Activated CD4-positive, alpha-beta T cell treated with anti-CD3 and anti-CD28 coated beads, Interleukin-2, amount 10 ng/mL, durations not matched to agents 7 days and 5 days (primary cell): Measurements from ENCODE around the gene B2M. TPM values are rescaled to one million over a fixed set of nuclear protein-coding genes. Genes with fewer than 3 reads are reported as not detected.
"Not testable (repeated sequence)": the region's sequence is repeated elsewhere in the genome, so short reads cannot be mapped to it uniquely, and the experiment has no call there.

Experiments
- CTCF ChIA-PET: fragments of 350-600 bp; sonication (Branson Sonifier 250); formaldehyde crosslinking; loops from one replicate; lab custom pipeline; 2021; ENCODE audit warnings: antibody characterized with exemption; lab: Charles Lee
- POLR2A ChIA-PET: fragments of 350-600 bp; sonication (Branson Sonifier 250); formaldehyde crosslinking; loops from one replicate; lab custom pipeline; 2021; ENCODE audit warnings: antibody characterized with exemption; lab: Charles Lee
- DNase-seq: peaks from one replicate; pipeline ENCODE4 v3.0.0-alpha.2; 2020
- H3K27ac Mint-ChIP-seq: one replicate; pipeline ENCODE4 v1.8.0; 2021; ENCODE audit warnings: mild to moderate bottlenecking, moderate library complexity, mixed read lengths
- H3K27me3 Mint-ChIP-seq: one replicate; pipeline ENCODE4 v1.8.0; 2021; ENCODE audit warnings: mixed read lengths
- H3K36me3 Mint-ChIP-seq: one replicate; pipeline ENCODE4 v1.8.0; 2021; ENCODE audit warnings: low read depth, mixed read lengths
- H3K4me1 Mint-ChIP-seq: one replicate; pipeline ENCODE4 v1.8.0; 2021; ENCODE audit warnings: mixed read lengths
- H3K4me3 Mint-ChIP-seq: one replicate; pipeline ENCODE4 v1.8.0; 2021; ENCODE audit warnings: mild to moderate bottlenecking, moderate library complexity, mixed read lengths
- H3K9me3 Mint-ChIP-seq: one replicate; pipeline ENCODE4 v1.8.0; 2021; ENCODE audit warnings: mixed read lengths
- total RNA-seq, 2 experiments: library from RNA; stranded (reverse); gene quantifications; one replicate each; pipeline ENCODE4 v1.2.3, GENCODE V29; 2021

The B2M gene
- total RNA-seq, 2 experiments from 2014 or later, result 9,253 to 11,726 TPM

- no peak for DNase-seq
- peaks cover 78% of the 10 kb centered on the region for H3K36me3 Mint-ChIP-seq
- POLR2A ChIA-PET, result interaction anchor here (0.7 to 11.7 kb wide), 3 partner anchors 12 to 52 kb away, joined by 4 to 283 read pairs (median 182); partner anchors contain the start of gene SPG11
- H3K27ac Mint-ChIP-seq, result peak overlapping the region; percentile 99
- CTCF ChIA-PET, result interaction anchor here (0.6 to 18.8 kb wide), 6 partner anchors 11 to 81 kb away, joined by 3 to 287 read pairs (median 6); partner anchors contain the start of gene SPG11
- peaks cover 71% of the 10 kb centered on the region for H3K4me1 Mint-ChIP-seq
- no peaks in the 10 kb centered on the region for H3K27me3 Mint-ChIP-seq
- H3K9me3 Mint-ChIP-seq, result no peaks in the 10 kb centered on the region
- H3K4me3 Mint-ChIP-seq, result peak overlapping the region; percentile 96
These were observed 5.8 kb downstream of the B2M start for GRCh38 chr15:44716983-44717602.

GRCh38 chr15:44718180-44718926 is 7.0 kb downstream of the B2M start:
- H3K36me3 Mint-ChIP-seq, result peaks cover 67% of the 10 kb centered on the region
- DNase-seq, result no peak
- H3K4me1 Mint-ChIP-seq, result peaks cover 78% of the 10 kb centered on the region
- no peaks in the 10 kb centered on the region for H3K9me3 Mint-ChIP-seq
- H3K27me3 Mint-ChIP-seq, result no peaks in the 10 kb centered on the region
- peak overlapping the region; percentile 96 for H3K4me3 Mint-ChIP-seq
- ChIA-PET CTCF (interaction anchor here (0.8 to 18.8 kb wide), 4 partner anchors 10 to 77 kb away, joined by 3 to 287 read pairs (median 47); partner anchors contain the start of gene SPG11), POLR2A (interaction anchor here (0.7 to 11.7 kb wide), 6 partner anchors 11 to 53 kb away, joined by 4 to 283 read pairs (median 12); partner anchors contain the start of genes SPG11 and TRIM69)
- peak overlapping the region; percentile 85 for H3K27ac Mint-ChIP-seq

GRCh38 chr15:44718927-44719292 is 7.6 kb downstream of the B2M start:
- Mint-ChIP-seq H3K27me3 (no peaks in the 10 kb centered on the region), H3K27ac (peak overlapping the region; percentile 92), H3K9me3 (no peaks in the 10 kb centered on the region), H3K36me3 (peaks cover 62% of the 10 kb centered on the region), H3K4me3 (peak overlapping the region; percentile 96), H3K4me1 (peaks cover 83% of the 10 kb centered on the region)
- CTCF ChIA-PET, result interaction anchor here (0.8 to 18.8 kb wide), 5 partner anchors 9 to 77 kb away, joined by 3 to 287 read pairs (median 6); partner anchors contain the start of genes SPG11 and TRIM69
- POLR2A ChIA-PET, result interaction anchor here (0.7 to 11.7 kb wide), 9 partner anchors 8 to 54 kb away, joined by 4 to 283 read pairs (median 7); partner anchors contain the start of genes B2M, PATL2, SPG11 and TRIM69
- no peak for DNase-seq

GRCh38 chr15:44719293-44719999 is 8.1 kb downstream of the B2M start:
- H3K27me3 Mint-ChIP-seq, result no peaks in the 10 kb centered on the region
- CTCF ChIA-PET, result interaction anchor here (0.8 to 18.8 kb wide), 6 partner anchors 9 to 135 kb away, joined by 3 to 287 read pairs (median 6); partner anchors contain the start of genes SPG11 and TRIM69
- POLR2A ChIA-PET, result interaction anchor here (0.9 to 11.7 kb wide), 8 partner anchors 9 to 54 kb away, joined by 4 to 283 read pairs (median 8); partner anchors contain the start of genes B2M, PATL2, SPG11 and TRIM69
- no peaks in the 10 kb centered on the region for H3K9me3 Mint-ChIP-seq
- H3K4me1 Mint-ChIP-seq, result peaks cover 88% of the 10 kb centered on the region
- H3K27ac Mint-ChIP-seq, result peak overlapping the region; percentile 92
- DNase-seq, result peak; percentile 73
- peak overlapping the region; percentile 55 for H3K4me3 Mint-ChIP-seq
- peaks cover 57% of the 10 kb centered on the region for H3K36me3 Mint-ChIP-seq

GRCh38 chr15:44720000-44720435 is 8.7 kb downstream of the B2M start:
- Mint-ChIP-seq H3K36me3 (peaks cover 53% of the 10 kb centered on the region), H3K27ac (peak overlapping the region; percentile 92), H3K4me1 (peaks cover 91% of the 10 kb centered on the region), H3K4me3 (peak overlapping the region; percentile 20)
- DNase-seq, H3K9me3 Mint-ChIP-seq, H3K27me3 Mint-ChIP-seq: not testable (repeated sequence)
- CTCF ChIA-PET, result interaction anchor here (1.2 to 18.8 kb wide), 5 partner anchors 8 to 136 kb away, joined by 3 to 287 read pairs (median 6); partner anchors contain the start of genes SPG11 and TRIM69
- POLR2A ChIA-PET, result interaction anchor here (0.9 to 11.7 kb wide), 8 partner anchors 9 to 55 kb away, joined by 4 to 283 read pairs (median 8); partner anchors contain the start of genes B2M, PATL2, SPG11 and TRIM69

GRCh38 chr15:44720460-44721176 is 9.3 kb downstream of the B2M start:
- POLR2A ChIA-PET, result interaction anchor here (0.6 to 11.7 kb wide), 8 partner anchors 8 to 917 kb away, joined by 3 to 283 read pairs (median 4); partner anchors contain the start of genes B2M, PATL2, SPG11 and TRIM69
- CTCF ChIA-PET, result interaction anchor here (0.8 to 18.8 kb wide), 7 partner anchors 10 to 136 kb away, joined by 3 to 287 read pairs (median 6); partner anchors contain the start of genes PATL2, SPG11 and TRIM69
- Mint-ChIP-seq H3K36me3 (peaks cover 50% of the 10 kb centered on the region), H3K4me1 (peaks cover 90% of the 10 kb centered on the region), H3K27me3 (no peaks in the 10 kb centered on the region), H3K9me3 (no peaks in the 10 kb centered on the region), H3K27ac (peak overlapping the region; percentile 92), H3K4me3 (peak overlapping the region; percentile 22)
- DNase-seq, result no peak

- ChIA-PET CTCF (interaction anchor here (0.9 to 18.8 kb wide), 6 partner anchors 9 to 55 kb away, joined by 4 to 287 read pairs (median 6); partner anchors contain the start of genes B2M, PATL2, SPG11 and TRIM69), POLR2A (interaction anchor here (0.5 to 1.8 kb wide), 3 partner anchors 14 to 89 kb away, joined by 3 to 5 read pairs (median 5); partner anchors contain the start of gene TRIM69)
- peak overlapping the region; percentile 22 for H3K4me3 Mint-ChIP-seq
- H3K36me3 Mint-ChIP-seq, result peaks cover 40% of the 10 kb centered on the region
- DNase-seq, result no peak
- peaks cover 87% of the 10 kb centered on the region for H3K4me1 Mint-ChIP-seq
- H3K27me3 Mint-ChIP-seq, result no peaks in the 10 kb centered on the region
- no peaks in the 10 kb centered on the region for H3K9me3 Mint-ChIP-seq
- H3K27ac Mint-ChIP-seq, result no peak overlapping the region
These were observed 10.7 kb downstream of the B2M start for GRCh38 chr15:44722011-44722410.

GRCh38 chr15:44726136-44726535 is 14.8 kb downstream of the B2M start:
- Mint-ChIP-seq H3K4me1 (peaks cover 71% of the 10 kb centered on the region), H3K27me3 (no peaks in the 10 kb centered on the region)
- CTCF ChIA-PET, result interaction anchor here (0.6 to 8.8 kb wide), 6 partner anchors 9 to 62 kb away, joined by 3 to 88 read pairs (median 8); partner anchors contain the start of genes B2M, PATL2 and SPG11

GRCh38 chr15:44726568-44727484 is 15.5 kb downstream of the B2M start:
- ChIA-PET POLR2A (interaction anchor here (0.6 to 7.1 kb wide), 9 partner anchors 8 to 167 kb away, joined by 3 to 182 read pairs (median 6); partner anchors contain the start of genes B2M, PATL2, SPG11 and TRIM69), CTCF (interaction anchor here (0.6 to 8.8 kb wide), 7 partner anchors 8 to 180 kb away, joined by 3 to 88 read pairs (median 6); partner anchors contain the start of genes B2M, PATL2 and SPG11)
- Mint-ChIP-seq H3K27ac (peak overlapping the region; percentile 100), H3K4me1 (peaks cover 71% of the 10 kb centered on the region), H3K27me3 (no peaks in the 10 kb centered on the region), H3K4me3 (peak overlapping the region; percentile 100), H3K36me3 (peaks cover 35% of the 10 kb centered on the region), H3K9me3 (no peaks in the 10 kb centered on the region)
- DNase-seq, result peak; percentile 91

More at GRCh38 chr15:44726136-44726535, 14.8 kb downstream of the B2M start:
- H3K27ac Mint-ChIP-seq, result peak overlapping the region; percentile 100
- H3K36me3 Mint-ChIP-seq, result peaks cover 28% of the 10 kb centered on the region
- H3K4me3 Mint-ChIP-seq, result peak overlapping the region; percentile 100
- POLR2A ChIA-PET, result interaction anchor here (1.0 to 7.1 kb wide), 5 partner anchors 9 to 63 kb away, joined by 3 to 182 read pairs (median 8); partner anchors contain the start of genes B2M, PATL2, SPG11 and TRIM69
- no peaks in the 10 kb centered on the region for H3K9me3 Mint-ChIP-seq
- DNase-seq, result no peak
